DMS153 (cell line): ENCODE data around the gene ARL15.
"Not testable (repeated sequence)": the region's sequence is repeated elsewhere in the genome, so short reads cannot be mapped to it uniquely, and the experiment has no call there.

Experiments
- DNase-seq: peaks from one replicate; lab custom pipeline; 2025; lab: John Stamatoyannopoulos, UW

ARL15 gene

DNA sequence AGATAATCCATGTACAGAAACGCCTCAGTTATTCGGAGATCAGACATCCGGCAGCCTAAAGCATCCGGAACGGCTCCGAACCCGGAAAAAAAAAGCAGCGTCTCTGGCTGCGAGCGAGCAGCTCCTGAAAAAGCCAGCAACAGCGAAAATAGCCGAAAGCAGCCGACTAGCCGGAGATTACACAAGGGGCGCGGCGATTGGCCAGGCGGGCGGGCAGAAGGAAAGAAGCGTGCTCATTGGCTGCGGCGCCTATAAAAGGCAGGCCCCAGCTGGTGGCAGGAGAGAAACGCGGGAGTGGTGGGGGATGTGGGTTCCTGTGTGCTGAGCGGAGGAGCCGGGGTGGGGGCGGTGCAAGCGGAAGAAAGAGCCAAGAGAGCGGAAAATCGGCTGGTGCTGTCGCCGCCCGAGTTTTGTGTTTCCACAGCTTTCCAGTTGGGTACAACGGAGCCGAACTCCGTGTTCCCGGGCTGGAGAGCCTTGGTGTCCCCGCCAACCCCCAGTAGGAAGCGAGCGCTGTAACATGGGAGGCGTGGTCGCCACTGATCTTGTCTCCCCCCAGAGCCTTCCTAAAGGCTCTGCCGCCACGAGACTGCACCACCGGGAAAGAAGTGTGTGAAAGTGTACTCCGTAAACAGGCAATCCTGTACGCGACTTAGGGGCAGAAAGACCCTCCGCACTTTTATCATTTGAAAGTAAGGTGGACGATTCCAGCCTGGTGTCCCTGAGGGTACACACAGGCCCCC lies at the start of gene ARL15:
Gene ARL15 (minus strand): TSS at position 141 of the 743 bp plus-strand sequence.
- peak; percentile 86 for DNase-seq

DNA sequence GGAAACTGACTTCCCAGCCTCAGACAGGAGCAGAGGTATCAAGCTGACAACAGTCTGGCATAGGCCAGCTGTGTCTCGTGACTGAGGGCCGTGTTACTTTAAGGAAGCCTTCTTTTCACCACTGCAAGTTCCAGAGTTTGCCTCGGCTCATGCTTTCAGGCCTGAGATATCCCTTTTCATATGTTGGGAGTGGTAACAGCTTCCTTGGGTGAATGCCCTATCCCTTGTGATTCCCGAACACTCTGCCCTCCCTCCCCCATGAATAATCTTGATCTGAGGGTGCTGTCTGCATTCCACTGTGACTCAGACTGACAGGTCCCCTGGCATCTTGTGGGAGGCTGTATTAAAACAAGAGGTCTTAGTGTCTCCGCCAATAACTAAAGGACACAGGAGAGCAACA lies 49.7 kb upstream of the ARL15 start:
- DNase-seq = no peak

DNA sequence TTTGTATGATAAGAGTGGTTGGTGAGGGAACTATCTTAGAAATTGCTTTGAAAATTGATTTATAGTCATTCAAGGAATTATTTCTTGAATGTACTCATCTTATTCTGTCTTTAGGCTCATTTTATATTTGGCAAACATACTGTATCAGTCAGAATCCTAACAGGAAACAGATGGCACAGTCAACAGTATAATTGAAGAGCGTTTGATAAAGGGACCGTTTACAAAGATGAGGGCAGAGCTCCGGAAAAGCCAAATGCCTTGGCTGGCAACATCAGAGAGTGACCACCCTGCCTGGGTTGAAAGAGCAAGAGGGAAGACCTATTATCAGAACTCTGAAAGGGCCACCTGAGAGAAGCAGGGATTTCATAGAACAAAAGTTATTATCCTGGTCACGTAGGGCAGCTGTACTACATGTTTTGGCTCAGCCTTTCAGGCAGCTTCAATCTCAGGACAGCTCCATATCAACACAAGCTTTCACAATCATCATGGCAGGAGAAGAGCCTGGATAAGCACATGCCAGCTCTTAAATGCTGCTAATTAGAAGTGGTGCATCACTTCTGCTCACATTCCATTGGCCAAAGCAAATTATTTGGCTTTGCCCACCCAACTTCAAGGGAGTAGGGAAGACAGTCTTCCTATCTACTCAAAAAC lies 47.2 kb upstream of the ARL15 start:
- peak; percentile 66 for DNase-seq

DNA sequence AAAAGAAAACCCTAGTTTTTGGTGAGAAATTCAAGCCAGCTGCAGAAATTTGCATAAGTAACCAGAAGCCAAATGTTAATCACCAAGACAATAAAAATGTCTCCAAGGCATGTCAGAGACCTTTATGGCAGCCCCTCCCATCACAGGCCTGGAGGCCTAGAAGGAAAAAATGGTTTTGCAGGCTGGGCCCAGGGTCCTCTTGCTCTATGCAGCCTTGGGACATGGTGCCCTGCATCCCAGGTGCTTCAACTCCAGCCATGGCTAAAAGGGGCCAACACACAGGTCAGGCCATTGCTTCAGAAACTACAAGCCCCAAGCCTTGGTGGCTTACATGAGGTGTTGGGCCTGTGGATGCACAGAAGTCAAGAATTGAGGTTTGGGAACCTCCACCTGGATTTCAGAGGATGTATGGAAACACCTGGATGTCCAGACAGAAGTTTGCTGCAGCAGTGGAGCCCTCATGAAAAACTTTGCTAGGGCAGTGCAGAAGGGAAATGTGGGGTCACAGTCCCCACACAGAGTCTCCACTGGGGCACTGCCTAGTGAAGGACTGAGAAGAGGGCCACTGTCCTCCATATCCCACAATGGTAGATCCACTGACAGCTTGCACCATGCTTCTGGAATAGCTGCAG lies 43.7 kb upstream of the ARL15 start:
- not testable (repeated sequence) for DNase-seq

DNA sequence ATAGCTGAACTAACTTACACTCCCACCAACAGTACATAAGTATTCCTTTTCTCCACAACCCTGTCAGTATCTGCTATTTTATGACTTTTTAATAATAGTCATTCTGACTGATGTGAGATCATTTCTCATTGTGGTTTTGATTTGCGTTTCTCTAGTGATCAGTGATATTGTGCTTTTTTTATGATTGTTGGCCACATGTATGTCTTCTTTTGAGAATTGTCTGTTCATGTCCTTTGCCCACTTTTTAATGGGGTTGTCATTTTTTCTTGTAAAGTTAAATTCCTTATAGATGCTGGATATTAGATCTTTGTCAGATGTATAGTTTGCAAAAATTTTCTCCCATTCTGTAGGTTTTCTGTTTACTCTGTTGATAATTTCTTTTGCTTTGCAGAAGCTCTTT lies 42.2 kb upstream of the ARL15 start:
- not testable (repeated sequence) for DNase-seq

DNA sequence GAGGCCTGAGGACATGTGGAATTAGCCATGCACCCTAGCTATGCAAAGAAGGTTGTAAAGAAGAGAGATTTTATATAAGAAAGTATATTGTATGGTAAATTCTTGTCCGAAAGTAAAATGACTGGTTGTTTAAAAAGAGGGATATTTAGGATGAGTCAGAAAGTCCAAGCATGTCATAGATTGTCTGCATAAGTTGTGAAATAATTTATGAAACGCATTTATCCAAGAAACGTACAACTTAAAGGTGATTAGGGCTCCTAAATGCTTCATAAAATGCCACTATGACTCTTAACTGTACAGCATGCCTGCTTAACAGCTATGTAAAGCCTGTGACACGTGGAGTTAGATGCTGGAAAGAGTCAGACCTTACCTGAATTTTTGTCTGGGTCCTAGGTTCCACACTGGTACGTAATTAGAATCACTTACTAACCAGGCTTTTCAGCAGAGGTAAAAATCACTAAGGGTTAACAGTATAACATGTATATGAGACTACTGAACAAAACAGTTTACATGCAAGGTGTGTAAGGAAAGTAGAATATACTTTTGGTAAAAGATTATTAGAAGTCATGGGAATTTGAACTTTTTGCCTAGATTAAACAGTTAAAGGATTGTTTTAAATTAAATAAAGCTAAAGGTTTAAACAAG lies 37.0 kb upstream of the ARL15 start:
- DNase-seq = no peak

DNA sequence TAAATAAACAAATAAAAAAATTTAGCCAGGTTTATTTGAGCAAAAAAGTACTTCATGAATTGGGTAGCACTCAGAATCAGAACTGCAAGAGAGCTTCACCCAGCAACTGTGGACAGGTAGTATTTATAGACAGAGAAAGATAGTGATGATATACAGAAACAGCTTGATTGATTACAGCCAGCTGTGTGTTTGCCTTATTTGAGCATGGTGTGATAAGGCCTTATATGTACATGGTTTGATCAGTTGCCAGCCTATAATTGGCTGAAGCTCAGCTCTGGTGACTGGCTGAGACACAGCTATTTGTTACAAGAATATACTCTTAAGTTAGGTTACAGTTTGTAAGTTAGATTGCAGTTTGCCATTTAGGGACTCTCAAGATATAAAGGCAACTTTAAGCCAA lies 34.3 kb upstream of the ARL15 start:
- no peak for DNase-seq

DNA sequence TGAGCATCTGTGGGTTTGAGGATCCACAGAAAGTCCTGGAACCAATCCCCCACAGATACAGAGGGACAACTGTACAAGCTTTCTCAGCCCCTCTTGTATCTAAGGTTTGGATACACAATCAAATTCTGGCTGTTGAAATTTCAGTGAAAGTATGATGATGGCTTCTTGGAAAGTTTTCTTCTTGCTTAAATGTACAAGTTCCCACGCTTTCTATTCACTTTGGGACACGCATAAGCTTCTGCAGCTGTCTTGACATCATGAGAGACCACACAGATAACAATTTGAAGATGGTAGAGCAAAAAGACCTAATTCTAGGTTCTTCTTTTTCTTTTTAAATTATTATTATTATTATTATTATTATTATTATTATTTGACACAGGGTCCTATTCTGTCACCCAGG lies 31.6 kb upstream of the ARL15 start:
- no peak for DNase-seq

DNA sequence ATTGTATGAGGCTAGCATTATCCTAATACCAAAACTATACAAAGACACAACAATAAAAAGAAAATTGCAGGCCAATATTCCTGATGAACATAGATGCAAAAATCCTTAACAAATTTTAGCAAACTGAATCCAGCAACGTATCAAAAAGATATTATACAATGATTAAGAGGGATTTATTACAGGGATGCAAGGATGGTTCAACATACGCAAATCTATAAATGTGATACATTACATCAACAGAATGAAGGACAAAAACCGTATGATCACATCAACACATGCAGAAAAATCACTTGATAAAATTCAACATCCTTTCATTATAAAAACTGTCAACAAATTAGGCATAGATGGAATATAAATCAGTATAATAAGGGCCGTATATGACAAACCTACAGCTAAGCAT lies 27.1 kb upstream of the ARL15 start:
- no peak for DNase-seq

DNA sequence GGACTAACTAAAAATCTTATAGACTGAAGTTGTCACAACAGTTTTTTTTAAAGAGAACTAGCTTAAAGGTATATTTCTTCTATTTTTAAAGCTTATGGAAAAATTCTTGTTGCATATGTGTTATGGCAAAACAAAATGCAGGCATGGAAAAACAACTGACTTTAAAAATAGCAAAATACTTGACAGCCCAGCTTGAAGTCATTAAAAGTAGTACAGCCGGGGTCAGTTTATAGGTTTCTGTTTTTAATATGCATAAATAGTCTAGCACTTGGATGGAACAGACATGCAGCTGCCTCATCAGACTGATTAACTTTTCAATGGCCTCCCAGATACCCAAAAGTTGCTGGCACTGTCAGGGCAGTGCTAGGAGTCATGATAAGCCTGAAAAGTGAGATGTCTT lies 22.3 kb upstream of the ARL15 start:
- no peak for DNase-seq

DNA sequence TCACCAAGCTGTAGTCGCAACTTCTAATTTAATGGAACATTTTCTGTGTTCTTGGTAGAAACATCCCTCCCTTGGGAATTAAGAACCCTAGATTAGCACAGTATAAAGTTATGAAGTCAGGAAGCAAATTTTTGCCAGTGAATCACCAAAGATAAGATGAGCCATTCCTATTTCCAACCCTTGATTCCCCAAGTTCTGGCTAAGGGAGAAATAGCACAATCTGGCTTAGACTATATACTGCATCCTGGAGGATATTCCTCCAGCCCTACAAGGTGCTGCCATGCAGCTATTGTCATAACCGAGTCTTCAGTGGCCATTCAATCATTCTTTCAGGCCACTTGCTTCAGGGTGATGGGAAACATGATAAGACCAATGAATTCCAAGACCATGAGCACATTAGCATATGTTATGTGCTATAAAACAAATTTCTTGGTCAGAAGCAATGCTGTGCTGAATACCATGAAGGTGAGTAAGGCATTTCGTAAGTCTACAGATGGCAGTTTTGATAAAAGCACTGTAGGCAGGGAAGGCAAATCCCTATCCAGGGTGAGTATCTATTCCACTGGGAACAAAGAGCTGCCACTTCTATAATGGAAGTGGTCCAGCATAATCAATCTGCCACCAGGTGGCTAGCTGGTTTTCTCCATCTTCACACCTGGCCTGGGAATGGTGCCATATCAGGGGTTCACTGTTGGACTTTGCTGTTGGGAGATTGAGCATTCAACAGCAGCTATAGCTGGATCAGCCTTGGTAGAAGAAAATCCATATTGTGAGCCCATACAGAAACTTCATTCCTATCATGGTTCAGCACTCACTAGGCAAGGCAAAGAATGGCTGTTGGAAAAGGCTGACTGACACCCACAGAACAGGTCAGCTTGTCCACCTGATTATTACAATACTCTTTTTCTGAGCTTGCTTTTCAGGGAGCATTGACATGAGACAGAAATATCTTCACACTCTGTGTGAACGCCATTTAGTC lies 19.6 kb upstream of the ARL15 start:
- peak; percentile 37 for DNase-seq

DNA sequence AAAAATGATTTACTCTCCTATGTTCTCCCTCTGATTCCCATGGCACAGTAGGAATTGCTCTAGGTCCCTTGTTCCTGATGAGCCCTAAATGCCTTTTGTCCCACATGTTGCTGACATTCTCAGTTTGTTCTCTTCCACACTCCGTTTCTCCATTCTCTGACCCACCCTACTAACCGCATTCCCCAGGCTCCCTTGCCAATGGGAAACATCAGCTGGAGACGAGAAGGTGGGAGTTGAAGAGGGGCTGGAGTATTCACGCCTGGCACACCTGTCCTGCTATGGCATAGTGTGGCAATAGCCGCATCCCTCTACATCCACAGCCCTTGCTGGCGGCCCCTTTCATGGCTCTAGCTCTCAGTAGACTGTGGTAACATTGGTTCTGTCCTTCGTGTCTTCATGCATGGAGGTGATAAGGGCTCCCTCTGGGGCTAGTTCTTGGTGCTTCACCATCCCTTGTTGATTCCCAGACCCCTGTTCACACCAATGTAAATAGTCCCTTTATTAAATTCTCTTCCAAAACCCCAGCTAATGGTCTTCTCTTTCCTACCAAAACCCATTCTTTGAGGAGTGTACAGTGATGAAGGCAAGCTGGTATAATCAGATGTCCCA lies 16.4 kb upstream of the ARL15 start:
- DNase-seq = no peak

DNA sequence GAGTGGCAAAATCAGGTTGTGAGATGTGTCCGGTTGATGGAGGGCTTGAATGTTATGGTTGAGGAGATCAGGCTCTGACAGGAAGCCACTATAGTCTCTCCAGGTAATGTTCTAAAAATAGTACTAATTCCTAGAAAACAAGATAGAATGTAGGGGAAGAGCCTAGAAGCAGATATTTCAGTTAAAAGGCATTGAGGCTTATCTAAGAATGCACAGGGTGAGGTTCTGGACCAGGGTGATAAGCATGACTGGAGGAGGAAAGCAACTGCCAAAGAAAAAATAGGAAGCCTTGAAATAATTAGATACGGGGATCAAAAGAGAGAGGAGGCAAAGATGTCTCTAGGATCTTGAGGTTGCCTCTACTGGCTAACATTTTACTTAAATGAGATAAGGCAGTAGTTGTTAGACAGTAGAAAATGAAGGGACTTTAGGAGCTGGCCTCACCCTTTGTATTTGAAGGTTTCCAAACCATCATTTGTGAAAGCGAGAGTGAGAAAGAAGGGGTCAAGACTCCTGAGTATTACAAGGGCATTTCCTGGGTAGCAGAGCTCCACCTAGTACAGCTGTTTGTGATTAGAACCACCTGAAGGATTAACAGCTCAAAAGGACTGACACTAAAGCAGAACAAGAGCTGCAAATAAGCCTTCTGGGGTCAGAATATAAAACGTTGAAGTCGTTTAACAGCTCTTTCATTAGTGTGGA lies 15.4 kb upstream of the ARL15 start:
- no peak for DNase-seq

DNA sequence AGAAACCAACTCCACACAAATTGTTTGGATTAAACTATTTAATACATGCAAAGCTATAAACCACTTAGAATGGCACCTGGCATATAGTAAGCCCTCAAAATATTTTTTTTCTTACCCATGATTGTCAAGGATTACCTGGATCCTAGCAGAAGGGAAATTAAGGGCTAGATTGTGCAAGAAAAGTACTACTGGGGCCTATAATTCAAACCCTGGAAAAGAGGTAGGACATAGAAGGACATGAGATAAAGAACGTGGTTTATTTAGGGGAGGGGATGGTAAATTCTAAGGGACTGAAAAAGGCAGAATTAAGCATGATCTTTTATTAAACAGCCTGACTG lies 14.9 kb upstream of the ARL15 start:
- DNase-seq = no peak

DNA sequence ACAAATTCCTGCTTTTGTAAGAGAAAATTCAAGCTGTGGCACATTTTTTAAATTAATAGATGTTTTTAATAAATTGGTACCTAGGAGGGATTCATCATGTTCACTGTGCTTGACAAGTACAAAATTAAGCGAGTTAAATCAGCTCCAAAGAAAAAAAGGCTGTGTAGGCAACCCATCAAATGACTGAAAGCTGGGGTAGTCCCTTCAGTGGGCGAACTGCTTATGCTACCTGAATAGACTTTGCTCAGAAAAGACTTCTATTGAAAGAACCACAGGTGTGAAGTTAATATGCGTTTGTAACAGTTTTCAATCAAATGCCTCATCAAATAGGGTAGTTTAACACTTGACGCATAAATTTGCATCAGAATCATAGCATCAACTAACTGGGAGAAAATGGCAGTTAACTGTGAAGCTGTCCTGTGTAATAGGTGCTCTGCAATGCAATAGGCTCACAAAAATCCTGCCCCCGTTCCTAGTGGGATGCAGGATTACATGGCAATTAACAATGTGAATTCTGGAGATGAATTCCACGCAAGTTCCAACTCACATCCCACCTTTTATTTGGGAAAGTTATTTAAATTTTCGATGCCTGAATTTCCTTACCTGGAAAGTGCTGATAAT lies 14.4 kb upstream of the ARL15 start:
- DNase-seq = no peak

DNA sequence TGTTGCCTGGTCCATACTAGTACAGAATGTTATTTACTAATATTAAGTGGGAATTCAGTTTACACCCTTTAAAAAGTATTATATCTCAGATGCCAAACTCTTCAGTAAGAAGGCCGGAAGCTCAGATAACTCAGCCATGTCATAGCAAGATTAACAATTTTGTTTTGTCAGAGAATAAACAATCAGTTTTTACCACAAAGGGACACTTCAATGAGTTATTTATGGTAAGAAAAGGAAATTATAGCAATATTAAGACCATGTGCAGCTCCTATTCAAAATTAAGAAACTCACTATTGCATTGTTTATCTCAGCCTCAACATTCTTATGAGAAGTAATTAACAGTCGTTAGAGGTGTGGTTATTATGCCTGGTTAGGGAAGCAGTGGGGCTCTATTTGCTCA lies 13.1 kb upstream of the ARL15 start:
- DNase-seq = no peak

DNA sequence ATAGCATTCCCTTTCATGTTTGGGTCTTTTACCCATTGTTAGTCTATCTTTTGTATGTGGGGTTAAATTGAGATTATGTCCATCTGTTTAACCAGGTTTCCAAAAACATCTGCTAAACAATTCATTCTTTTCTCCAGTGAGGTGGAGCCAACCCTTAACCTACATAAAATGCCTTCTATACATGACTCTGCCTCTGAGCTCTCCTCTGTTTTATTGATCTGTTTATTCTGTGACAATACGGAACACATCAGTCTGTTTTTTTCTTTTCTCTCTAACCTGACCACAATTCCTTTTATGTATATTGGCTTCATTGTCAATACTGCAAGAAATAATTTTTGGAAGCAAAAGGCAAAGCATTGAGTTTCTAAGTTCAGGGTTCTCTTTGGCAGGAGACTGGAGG lies 9.9 kb upstream of the ARL15 start:
- no peak for DNase-seq

DNA sequence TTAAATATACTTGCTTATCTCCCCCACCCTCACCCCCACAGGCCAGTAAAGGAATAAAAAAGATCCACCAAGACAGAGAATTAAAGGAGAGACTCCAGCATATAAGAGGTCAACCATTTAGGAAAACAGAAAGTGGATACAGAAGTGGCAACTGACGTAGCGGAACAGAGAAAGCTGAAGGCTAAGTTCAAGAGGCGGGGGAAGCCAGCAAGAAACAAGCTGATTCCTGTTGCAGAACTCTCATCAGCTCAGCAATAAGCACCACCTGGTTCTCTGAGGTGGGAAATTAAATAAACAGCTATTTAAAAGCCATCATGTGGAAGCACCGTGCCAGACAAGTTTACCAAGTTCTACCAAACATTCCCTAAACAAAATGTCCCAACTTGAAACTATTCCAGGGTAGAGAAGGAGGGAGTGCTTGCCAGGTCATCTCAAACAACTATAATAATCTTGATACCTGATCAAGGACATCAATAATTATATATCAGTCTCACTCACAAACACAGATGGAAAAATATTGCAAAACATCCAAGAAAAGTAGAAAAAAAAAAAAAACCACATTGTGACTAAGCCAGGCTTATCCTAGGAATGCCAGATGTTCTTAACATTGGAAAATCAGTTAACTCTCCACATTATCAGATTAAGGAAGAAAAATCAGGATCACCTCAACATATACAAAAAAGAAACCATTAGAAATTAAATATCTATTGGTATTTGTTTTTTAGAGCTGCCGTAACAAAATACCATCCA lies 7.3 kb upstream of the ARL15 start:
- DNase-seq = no peak

DNA sequence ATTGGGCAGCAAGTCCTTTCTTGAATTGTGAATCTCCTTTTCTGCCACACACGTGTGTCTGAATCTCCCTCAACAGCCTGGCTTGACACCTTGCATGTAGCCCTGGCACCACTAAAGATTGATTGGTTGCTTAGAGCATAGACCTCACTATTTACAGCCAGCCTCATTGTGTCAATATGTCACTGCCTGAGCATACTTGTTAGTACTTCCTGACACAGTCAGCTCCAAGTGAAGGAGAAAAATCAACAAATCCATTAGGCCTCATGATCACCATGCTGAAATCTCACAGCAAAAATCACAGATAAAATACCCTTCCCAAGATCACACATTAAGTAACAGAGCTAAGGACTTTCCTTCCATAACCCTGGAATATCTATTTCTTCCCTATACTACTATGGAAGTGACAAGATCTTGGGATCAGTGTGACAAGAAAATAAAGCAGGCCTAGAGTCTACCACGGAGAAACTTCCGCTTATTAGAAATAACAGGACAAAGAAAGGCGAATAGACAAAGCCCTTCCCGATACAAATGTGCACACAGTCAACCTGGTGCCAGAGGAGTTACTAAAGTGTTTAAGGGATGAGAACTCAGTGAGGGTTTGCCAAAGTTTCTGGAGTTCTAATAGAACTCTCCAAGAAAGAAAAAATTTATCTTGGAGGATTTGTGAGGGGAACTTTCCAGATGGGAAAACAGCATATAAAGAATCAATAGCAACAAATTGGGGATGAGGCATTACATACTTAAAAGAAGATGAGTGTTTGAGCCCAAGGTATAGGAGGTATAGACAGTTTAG lies 5.6 kb upstream of the ARL15 start:
- DNase-seq = peak; percentile 68
